ENCODE data around the gene FOXP1. TPM values are rescaled to one million over a fixed set of nuclear protein-coding genes. Genes with fewer than 3 reads are reported as not detected.

FOXP1 gene
- total RNA-seq, 2 experiments from 2014 or later, result 178 TPM

DNA sequence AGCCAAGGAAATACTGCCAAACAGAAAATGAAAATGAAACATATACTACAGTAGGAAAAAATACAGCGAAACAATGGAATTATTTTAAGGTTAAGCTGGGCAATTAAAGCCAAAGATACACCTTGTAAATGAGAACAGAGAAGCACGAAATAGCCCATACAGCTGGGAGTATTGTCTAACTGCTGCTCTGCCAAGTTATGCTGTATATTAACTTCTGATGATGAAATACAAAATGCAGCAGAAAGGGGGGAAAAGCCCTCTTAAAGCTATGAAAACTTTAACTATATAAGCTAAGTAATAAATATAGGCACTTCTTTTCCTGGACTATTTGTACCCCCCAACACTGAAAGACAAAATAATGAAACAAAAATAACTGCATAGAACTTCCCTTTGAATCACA, 449.0 kb downstream of the FOXP1 start:
- H3K4me3 Mint-ChIP-seq, result peak overlapping the region; percentile 13
- peak overlapping the region; percentile 1 for H3K27ac Mint-ChIP-seq
- ATAC-seq (ENCODE audit: low read depth), result no peak
- peaks cover 3% of the 10 kb centered on the region for H3K36me3 Mint-ChIP-seq
- peaks cover 28% of the 10 kb centered on the region for H3K4me1 Mint-ChIP-seq
- no peaks in the 10 kb centered on the region for H3K9me3 Mint-ChIP-seq
- POLR2A ChIA-PET, result interaction anchor here (0.8 to 1.6 kb wide), 2 partner anchors 71 to 85 kb away, joined by 3 to 4 read pairs; no protein-coding TSS in a partner anchor
- DNase-seq, result no peak
- no peaks in the 10 kb centered on the region for H3K27me3 Mint-ChIP-seq

DNA sequence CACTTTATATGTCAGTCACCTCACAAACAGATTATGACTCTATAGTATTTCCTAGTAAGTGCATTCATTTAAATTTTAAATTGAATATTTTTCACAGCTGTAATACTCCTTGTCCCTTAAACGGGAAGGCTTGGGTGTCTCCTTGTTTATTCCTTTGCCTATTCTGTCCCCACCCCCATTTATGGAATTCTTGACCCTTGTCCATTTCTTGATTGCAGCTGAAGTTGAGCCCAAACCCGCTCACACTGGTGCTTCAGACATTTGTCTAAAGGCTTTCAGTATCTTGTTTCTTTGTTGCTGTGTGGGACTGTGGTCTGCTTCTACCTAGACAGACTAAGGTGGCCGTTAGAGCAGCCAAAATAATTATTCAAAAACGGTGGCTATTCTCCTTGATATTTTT, 449.7 kb downstream of the FOXP1 start:
- no peak for ATAC-seq (ENCODE audit: low read depth)
- DNase-seq, result no peak
- Mint-ChIP-seq H3K36me3 (peaks cover 3% of the 10 kb centered on the region), H3K4me3 (peak overlapping the region; percentile 13), H3K27ac (peak overlapping the region; percentile 75), H3K9me3 (no peaks in the 10 kb centered on the region), H3K27me3 (no peaks in the 10 kb centered on the region), H3K4me1 (peaks cover 31% of the 10 kb centered on the region)
- POLR2A ChIA-PET, result interaction anchor here (1.6 kb wide), 1 partner anchor 71 kb away, joined by 4 read pairs; no protein-coding TSS in a partner anchor

DNA sequence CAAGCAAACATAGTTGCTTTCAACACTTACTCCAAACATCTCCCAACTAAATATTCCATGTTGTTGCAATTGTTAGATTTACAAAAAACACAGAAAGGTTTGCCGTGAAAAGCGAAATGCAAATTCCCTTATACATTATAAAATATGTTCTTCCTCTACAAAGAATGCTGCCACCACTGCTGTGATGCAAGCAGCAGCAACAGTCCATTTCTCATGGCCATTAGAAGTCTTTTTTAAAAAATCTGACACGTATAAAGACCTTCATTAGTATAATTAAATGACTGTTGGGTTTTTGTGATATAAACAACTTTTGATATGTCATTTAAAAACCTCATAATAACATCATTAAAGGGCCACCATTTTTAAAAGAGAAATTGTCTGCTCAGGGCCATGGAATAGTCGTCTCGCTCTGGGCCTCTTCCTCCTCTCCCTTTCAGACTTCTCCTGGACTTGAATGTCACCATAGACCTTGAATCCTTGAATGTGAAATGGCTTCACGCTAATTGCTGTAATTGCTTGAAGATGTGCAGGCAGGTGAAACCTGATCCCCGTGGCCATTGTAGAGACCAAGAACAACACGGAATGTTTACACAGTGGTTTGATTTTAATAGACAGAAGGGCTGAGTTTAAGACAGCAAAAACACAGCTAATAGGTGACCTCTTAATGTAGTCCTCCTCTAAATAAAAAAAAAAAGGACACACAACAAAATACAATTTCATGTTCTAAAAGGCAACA, 450.4 kb downstream of the FOXP1 start:
- no peak for DNase-seq
- Mint-ChIP-seq H3K27me3 (no peaks in the 10 kb centered on the region), H3K4me3 (no peak overlapping the region), H3K36me3 (peaks cover 3% of the 10 kb centered on the region), H3K9me3 (no peaks in the 10 kb centered on the region), H3K27ac (peak overlapping the region; percentile 60), H3K4me1 (peaks cover 35% of the 10 kb centered on the region)
- POLR2A ChIA-PET, result interaction anchor here (1.5 to 1.6 kb wide), 3 partner anchors 20 to 70 kb away, joined by 4 to 6 read pairs (median 4); no protein-coding TSS in a partner anchor
- no peak for ATAC-seq (ENCODE audit: low read depth)

DNA sequence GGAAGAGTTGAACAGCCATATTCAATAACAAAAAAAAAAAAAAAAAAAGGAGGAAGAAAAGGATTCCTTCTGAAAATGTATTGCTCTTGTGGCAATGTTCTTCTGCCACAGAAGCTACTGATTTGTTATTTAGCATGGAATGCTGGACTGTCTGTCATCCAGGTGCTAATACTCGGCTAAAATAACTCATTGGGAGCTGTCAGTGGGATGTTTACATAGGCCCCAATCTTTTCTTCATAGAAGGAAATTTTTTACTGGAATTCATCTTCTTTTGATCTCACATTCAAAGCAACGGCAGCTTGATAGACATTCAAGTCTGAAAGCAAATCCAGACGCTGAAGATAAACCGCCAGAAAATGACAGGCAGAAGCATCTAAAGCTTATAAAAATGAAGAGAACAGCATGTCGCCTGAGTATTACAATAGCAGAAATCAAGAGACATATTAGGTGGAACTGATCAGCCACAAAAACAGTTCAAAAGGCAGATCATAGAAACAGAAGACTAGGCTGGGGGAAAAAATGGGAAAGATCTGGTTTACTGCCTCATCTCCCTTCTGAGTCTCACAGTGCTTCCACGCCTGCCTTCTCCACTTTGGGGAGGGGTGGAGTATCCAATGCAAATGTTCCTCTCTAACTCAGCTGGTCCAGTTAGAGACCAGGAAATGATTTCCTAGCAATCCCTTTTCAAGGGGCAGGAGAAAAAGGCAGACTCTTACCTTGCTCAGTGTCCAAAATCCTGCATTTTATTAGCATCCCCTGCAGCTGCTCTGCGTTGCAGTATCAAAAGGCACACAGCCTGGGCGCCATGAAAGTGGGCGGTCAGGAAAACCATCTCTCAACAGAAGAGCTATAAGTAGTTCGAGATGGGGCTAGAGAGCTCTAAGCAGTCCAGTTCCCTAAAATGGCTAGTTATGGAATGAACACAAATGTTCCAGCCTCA, 451.9 kb downstream of the FOXP1 start:
- POLR2A ChIA-PET, result interaction anchor here (0.6 to 3.9 kb wide), 30 partner anchors 9 to 453 kb away, joined by 3 to 45 read pairs (median 5); partner anchors contain the start of gene FOXP1
- DNase-seq, result no peak
- Mint-ChIP-seq H3K9me3 (no peaks in the 10 kb centered on the region), H3K27ac (peak overlapping the region; percentile 95), H3K27me3 (no peaks in the 10 kb centered on the region), H3K4me3 (peak overlapping the region; percentile 86), H3K4me1 (peaks cover 45% of the 10 kb centered on the region), H3K36me3 (peaks cover 1% of the 10 kb centered on the region)
- no peak for ATAC-seq (ENCODE audit: low read depth)

DNA sequence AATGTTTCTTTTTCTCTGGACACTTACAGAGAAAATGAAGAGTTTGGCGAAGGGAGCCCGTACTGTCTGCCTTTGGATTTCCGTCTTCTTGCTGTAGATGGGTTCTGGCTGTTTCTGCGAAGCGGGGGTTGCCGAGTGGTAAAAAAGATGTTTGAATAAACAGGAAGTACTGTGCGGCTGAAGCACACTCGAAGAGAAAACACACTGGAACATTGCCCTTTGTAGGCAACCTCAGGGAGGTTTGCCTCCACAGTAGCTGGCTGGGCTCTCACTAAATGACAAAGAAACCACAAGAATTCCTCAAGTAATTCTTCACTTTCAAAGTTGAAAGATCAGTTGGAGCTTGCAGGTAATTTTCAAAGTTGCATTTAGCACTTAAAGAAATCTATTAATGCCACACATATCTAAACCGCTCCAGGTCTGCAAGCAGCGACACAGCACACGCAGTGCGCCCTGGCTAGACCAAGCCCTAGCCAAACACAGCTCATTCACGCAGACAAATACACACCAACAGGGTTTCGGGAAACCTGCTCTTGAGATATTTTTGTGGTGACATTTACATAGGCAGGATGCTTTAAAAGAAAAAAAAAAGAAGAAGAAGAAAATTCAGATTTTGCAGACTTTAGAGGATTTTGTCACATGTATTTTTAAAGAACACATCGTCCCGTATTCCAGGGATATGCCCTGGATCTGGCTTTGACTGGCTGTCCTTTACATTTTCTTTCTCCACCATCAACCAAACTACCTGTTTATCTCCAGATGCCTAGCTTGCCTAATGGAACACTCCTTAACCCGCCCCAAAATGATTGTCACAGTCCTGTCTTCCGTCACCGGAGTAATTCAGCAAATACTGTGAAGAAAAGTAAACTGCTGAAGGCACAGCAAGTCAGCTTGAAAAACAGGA, 452.8 kb downstream of the FOXP1 start:
- Mint-ChIP-seq H3K4me3 (peak overlapping the region; percentile 86), H3K9me3 (no peaks in the 10 kb centered on the region), H3K36me3 (peaks cover 4% of the 10 kb centered on the region), H3K27me3 (no peaks in the 10 kb centered on the region), H3K4me1 (peaks cover 50% of the 10 kb centered on the region), H3K27ac (peak overlapping the region; percentile 95)
- ATAC-seq (ENCODE audit: low read depth) (peak; percentile 75), DNase-seq (peak; percentile 60)
- POLR2A ChIA-PET, result interaction anchor here (0.6 to 3.9 kb wide), 31 partner anchors 10 to 454 kb away, joined by 3 to 45 read pairs (median 4); partner anchors contain the start of gene FOXP1

DNA sequence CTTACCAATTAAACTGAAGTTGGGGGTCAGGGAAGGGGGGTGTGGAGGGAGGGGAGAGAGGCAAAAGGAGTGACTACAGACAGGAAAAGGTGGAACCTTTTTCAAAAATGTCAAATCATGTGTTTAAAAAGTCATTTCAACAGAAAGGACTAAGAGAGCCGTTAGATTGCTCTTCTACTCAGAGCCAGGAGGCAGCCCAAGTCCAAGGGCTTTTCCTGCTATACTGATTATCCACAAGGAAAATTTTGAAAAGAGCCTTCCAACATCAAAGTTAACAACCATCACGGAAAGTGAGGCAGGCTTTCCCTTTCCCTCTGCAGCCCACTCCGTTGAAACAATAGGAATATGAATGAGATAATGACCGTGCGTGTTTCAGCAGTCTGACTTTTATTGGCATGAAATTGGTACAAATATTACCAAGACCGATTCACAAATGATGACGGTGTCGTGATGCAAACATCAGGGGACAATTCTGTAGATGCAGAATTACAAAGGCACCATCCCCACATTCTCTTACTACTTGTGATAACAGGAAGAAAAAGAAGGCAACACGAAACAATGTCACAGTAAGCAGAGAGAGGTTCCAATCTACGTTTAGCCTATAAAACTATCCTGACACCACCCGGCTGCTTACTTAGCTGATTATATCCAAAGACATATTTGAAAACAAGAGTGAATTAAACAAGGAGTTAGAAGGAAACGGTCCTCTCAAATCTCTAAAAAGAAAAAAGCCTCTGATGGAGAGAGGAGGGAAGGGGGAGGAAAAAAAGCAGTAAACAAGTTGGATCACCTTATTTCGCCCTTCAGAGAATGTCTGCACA, 453.7 kb downstream of the FOXP1 start:
- DNase-seq (no peak), ATAC-seq (ENCODE audit: low read depth) (peak; percentile 13)
- H3K4me1 Mint-ChIP-seq, result peaks cover 57% of the 10 kb centered on the region
- no peaks in the 10 kb centered on the region for H3K27me3 Mint-ChIP-seq
- POLR2A ChIA-PET, result interaction anchor here (0.7 to 3.9 kb wide), 16 partner anchors 11 to 455 kb away, joined by 3 to 45 read pairs (median 4); no protein-coding TSS in a partner anchor
- no peaks in the 10 kb centered on the region for H3K9me3 Mint-ChIP-seq
- peak overlapping the region; percentile 95 for H3K27ac Mint-ChIP-seq
- peaks cover 10% of the 10 kb centered on the region for H3K36me3 Mint-ChIP-seq
- peak overlapping the region; percentile 86 for H3K4me3 Mint-ChIP-seq

DNA sequence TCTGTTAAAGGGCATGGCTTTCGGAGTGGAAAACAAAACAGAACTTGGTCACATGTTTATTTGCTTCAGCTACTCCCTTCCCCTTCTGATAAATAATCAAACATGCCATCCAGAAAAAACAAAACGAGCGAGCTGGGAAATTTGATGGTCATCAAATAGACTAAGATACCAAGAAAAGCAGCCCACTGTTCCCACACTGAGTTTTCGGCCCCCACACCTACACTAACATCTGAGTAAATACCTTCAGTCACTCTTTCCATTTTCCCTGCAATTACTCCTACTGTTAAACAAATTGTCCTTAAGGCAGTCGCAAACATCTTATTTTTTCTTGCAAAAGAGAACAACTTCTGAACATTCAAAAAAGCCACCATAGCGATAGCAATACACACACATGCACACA, 454.6 kb downstream of the FOXP1 start:
- peak overlapping the region; percentile 86 for H3K4me3 Mint-ChIP-seq
- no peak for DNase-seq
- H3K36me3 Mint-ChIP-seq, result peaks cover 12% of the 10 kb centered on the region
- no peaks in the 10 kb centered on the region for H3K9me3 Mint-ChIP-seq
- H3K27me3 Mint-ChIP-seq, result no peaks in the 10 kb centered on the region
- peak overlapping the region; percentile 95 for H3K27ac Mint-ChIP-seq
- peaks cover 57% of the 10 kb centered on the region for H3K4me1 Mint-ChIP-seq
- no peak for ATAC-seq (ENCODE audit: low read depth)
- POLR2A ChIA-PET, result interaction anchor here (0.7 to 3.9 kb wide), 6 partner anchors 25 to 173 kb away, joined by 3 to 45 read pairs (median 4); no protein-coding TSS in a partner anchor

DNA sequence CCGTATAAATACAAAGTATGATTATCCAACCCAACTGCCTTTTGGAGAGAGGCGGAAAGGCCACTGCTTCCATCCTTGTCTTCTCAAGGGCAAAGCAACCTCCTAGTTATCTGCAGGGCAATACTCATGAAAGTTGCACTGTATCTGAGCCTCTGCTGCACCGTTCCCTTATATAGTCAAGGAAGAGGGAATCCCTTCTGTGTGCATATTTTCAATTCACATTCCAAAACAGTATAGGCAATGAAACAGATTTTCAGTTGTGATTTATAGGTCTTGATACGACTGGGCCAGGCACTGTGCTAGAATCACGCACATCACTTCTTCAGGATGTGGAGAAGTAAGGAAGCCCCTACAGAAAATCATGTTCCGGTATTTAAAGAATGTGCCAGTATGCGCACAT, 455.7 kb downstream of the FOXP1 start:
- Mint-ChIP-seq H3K9me3 (no peaks in the 10 kb centered on the region), H3K27me3 (no peaks in the 10 kb centered on the region), H3K27ac (peak overlapping the region; percentile 74), H3K4me3 (peak overlapping the region; percentile 86), H3K4me1 (peaks cover 56% of the 10 kb centered on the region), H3K36me3 (peaks cover 12% of the 10 kb centered on the region)
- POLR2A ChIA-PET, result interaction anchor here (1.6 to 3.9 kb wide), 3 partner anchors 48 to 174 kb away, joined by 3 to 45 read pairs (median 5); no protein-coding TSS in a partner anchor
- ATAC-seq (ENCODE audit: low read depth), result no peak
- no peak for DNase-seq

DNA sequence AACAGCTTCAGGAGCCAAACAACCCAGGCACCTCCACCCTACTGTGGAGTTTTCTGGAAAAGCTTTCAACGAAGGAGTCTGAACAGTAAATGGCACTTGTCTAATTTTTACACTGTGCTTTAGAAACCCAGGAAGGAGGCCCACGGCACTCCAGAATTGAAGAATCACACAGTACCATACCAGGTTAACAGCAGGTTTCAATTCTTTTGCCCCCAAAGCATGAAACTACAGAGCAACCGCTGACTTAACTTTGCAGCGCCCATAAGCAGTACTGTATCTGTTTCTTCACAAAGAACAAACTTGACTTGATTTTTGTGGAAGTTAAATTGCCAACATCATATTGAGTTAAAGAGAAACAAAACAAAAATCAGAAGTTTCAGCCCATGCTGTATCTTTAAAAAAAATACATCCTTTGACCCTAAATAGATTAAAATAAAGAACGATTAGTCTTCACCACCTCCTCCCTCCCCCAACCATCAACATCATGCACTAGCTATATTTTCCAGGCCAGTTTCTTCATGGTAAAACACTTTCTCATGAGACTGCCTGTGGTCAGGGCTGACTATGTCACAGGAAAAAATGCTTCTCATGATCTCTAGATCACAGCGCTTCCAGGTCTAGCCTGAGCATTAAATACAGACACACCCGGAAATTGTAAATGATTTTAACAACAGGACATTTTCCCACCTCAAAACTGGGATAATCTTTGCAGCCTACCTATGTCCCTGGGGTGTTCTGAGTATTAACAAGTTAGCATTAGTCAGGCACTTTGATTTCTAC, 456.3 kb downstream of the FOXP1 start:
- peak; percentile 26 for ATAC-seq (ENCODE audit: low read depth)
- Mint-ChIP-seq H3K27ac (peak overlapping the region; percentile 74), H3K9me3 (no peaks in the 10 kb centered on the region), H3K36me3 (peaks cover 14% of the 10 kb centered on the region), H3K27me3 (no peaks in the 10 kb centered on the region), H3K4me3 (peak overlapping the region; percentile 86), H3K4me1 (peaks cover 59% of the 10 kb centered on the region)
- no peak for DNase-seq
- POLR2A ChIA-PET, result interaction anchor here (0.6 kb wide), 1 partner anchor 25 kb away, joined by 3 read pairs; no protein-coding TSS in a partner anchor

DNA sequence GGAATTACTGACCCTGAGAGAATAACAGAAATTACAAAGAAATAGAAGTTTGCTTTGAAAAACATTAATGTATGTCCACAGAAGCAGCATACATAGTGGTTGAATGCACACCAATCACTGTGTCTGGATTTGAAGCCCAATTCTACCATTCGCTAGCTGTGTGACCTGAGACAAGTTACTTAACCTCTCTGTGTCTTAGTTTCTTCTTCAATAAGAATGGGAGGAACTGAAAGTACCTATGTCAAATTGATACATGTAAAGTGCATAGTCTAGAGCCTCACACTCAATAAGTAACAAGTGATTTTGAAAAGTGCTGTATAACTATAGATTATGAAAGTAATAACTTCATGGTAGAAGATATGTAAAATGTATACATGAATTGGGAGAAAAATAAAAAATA, 457.8 kb downstream of the FOXP1 start:
- Mint-ChIP-seq H3K27me3 (no peaks in the 10 kb centered on the region), H3K9me3 (no peaks in the 10 kb centered on the region), H3K4me1 (peaks cover 59% of the 10 kb centered on the region), H3K36me3 (peaks cover 16% of the 10 kb centered on the region), H3K4me3 (peak overlapping the region; percentile 38), H3K27ac (peak overlapping the region; percentile 69)
- no peak for DNase-seq
- ATAC-seq (ENCODE audit: low read depth), result no peak
- POLR2A ChIA-PET, result no interaction called here

DNA sequence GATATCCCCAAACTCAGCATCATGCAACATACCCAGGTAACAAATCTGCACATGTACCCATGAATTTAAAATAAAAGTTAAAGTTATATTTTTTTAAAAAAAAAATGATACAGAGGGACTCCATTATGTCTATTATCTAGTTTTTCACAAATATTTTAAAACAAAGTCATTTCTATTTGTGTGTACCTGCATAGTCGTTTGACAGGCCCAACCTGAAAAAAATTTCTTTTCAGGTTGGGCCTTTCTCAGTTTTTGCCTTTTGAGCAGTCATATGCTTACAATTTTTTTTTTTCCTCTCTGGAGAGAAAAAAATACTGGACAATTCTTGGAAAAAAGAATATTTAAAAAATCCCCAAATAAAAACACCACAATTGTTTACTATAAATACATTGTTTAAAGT, 459.5 kb downstream of the FOXP1 start:
- Mint-ChIP-seq H3K4me1 (peaks cover 70% of the 10 kb centered on the region), H3K36me3 (peaks cover 23% of the 10 kb centered on the region), H3K27ac (no peak overlapping the region), H3K27me3 (no peaks in the 10 kb centered on the region), H3K4me3 (no peak overlapping the region), H3K9me3 (no peaks in the 10 kb centered on the region)
- POLR2A ChIA-PET, result interaction anchor here (0.6 kb wide), 1 partner anchor 47 kb away, joined by 3 read pairs; no protein-coding TSS in a partner anchor
- DNase-seq, result no peak
- no peak for ATAC-seq (ENCODE audit: low read depth)
